NCI-H69 (cell line): ENCODE results near the gene FILIP1L.
"Not testable (repeated sequence)": the region's sequence is repeated elsewhere in the genome, so short reads cannot be mapped to it uniquely, and the experiment has no call there.

Experiments
- DNase-seq: peaks from one replicate; lab custom pipeline; 2025; lab: John Stamatoyannopoulos, UW

The FILIP1L gene

DNA sequence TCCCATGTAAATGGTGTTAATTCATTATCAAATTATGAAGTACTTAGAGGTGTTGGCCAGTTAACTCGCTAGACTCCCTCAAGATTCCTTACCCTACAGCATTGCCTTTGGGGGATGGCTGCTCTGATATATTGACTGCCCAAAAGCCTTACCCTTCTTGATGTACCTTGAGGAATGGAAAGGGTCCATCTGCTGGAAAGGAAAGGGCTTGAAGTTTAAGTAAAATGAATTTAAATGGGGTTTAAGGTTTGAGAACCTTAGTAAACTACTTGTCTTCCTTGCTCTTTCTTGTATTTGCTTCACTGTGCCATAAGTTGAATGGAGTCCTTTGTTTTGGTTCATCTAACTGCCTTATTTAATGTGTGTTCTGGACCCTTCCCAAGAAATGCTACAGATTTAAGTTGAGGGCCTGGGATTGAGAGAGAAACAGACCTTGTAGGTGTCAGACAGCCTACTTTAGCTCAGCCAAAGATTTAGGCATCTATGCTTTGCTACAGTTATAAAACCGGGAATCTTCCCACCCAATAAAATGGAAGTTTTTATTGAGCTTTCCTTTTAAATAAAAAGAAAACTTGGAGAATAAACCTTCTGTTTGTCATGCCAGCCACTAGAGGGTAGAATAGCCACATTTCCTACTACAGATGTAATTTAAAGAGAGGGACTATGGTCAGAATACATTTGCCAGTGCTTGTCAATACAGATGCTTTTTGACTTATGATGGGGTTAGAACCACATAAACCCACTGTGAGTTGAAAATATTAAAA, 271.3 kb downstream of the FILIP1L start:
- peak; percentile 68 for DNase-seq

DNA sequence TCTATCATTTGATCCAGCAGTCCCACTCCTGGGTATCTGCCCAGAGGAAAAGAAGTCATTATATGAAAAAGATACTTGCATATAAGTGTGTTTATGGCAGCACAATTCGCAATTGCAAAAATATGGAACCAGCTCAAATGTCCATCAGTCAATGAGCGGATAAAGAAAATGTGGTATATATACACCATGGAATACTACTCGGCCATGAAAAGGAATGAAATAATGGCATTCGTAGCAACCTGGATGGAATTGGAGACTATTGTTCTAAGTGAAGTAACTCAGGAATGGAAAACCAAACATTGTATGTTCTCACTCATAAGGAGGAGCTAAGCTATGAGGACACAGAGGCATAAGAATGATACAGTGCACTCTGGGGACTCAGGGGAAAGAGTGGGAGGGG, 272.4 kb downstream of the FILIP1L start:
- DNase-seq: not testable (repeated sequence)

DNA sequence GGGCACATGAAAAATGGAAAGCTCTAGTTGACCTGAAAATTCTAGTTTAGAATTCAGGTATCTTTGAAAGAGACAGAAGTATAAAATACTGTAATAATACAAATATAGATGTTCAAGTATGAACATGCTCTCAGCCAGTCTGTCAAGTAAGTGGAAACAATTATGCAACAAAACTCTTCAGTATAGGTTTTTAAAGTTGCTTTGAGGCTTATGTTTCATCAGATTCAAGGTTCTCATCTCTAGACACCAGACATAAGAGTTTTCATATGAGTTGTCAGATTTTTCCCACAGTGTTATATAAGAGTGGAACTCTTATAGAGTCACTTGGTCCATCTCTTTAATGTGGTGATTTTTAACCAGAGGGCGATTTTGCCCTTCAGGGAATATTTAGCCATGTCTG, 274.7 kb downstream of the FILIP1L start:
- no peak for DNase-seq

DNA sequence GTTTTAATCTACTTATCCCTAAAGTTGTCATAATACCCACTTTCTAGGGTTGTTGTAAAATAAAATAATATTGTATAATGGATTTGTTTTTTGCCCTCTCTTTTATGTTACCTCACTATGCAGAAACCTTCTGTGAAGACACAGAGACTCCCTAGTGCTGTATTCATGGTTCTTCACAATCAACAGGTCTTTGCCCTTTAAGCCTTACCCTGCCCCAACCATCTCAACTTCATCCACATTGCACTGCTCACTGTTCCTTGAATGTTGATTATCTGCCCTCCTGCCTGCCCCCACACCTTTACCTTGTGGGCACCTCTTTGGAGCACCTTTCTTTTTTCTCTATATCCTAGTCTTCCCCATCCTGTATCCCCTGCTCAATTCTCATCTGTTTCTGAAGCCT, 275.5 kb downstream of the FILIP1L start:
- no peak for DNase-seq

DNA sequence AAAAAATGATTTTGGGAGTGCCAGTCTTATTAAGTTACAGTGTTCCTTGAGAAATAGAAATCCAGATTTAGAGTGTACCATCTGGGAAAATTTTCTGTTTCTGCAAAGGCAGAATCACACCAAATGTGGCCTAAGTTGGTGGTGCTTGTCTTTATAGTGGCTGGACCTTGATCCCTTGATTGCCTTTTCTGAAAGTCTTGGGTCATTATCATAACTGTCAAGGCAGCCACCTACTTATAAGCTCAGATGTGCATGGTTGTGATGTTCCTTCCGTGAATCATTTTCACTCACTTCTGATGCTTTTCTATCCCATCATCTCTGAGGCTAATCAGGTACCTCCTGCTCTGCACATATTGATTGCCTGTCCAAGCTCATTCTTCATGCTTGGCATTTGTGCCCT, 276.6 kb downstream of the FILIP1L start:
- no peak for DNase-seq

DNA sequence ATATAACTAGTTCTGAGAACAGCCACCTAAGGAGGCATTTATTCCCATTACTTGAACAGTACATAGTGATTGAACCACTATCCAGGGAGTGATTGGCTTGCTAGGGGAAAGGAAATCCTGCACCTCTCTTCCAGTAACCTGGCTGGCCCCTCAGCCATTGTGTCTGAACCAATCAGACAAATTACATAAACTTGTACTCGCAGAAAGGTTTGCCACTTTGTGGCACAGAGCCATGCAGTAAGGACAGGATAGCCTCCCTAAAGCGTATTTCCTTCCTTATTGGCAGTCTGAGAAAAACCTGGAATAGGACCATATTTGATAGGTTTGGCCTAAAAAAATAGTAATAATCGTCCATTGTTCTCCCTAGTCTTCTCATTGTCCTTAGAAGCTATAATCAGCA, 277.6 kb downstream of the FILIP1L start:
- DNase-seq: no peak

DNA sequence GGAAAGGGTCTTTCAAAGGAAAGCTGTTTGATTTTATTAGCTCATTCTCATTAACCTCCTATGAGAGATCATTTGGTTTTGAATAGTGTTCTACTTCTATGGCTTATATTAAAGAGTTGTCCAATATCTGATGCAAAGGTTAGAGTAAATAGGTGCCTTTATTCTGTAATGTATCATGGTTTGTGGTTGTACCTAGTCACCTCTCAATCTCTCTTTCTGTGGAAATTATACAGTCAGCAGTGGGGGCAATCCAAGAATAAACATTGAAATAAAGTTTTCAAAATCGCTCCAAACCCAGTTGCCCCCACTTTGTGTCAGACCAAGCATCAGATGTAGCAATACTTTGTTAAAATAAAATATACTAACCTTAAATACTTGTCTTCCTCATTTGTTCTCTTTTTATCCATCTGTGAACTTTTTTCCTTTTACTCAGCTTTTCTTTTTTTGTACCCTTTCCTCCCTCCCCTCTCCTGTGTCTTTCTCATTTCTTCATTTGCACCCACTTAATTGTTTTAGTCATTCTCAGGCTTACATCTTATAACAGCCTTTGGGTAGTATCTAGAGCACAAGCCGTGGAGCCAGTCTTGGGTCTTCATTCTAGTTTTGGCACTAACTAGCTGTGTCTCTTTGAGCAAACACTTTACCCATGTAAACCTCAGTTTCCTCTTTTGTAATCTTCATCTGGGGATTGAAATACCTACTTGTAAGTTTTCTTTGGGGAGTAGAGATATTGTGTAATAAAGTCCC, 279.9 kb downstream of the FILIP1L start:
- DNase-seq: no peak

DNA sequence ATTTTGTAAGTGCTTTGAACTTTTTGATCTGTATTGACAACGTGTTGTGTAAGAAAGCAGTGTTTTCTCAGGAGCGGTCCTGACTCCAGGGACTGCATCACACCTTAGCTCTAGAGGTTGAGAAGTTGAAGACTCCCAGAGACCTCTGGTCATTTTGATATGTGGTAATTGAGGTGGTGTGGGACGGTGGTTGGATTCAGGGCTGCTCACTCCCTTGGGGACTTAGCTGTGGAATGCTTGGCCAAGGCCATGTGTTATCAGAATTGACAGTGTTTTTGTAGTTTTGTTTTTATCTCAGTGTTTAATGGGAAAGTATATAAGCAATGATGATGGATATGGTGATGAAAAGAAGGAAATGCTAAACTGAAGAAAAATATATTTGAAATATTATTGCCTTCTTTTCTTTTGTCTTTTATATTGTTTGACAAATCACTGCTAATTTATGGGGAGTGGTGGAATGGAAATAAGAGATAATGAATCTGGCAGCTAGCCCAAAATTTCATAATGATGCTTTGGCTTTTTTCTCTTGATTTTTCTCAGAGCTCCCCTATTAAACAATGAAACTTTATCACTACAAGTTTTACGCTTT, 280.6 kb downstream of the FILIP1L start:
- DNase-seq: peak; percentile 9

DNA sequence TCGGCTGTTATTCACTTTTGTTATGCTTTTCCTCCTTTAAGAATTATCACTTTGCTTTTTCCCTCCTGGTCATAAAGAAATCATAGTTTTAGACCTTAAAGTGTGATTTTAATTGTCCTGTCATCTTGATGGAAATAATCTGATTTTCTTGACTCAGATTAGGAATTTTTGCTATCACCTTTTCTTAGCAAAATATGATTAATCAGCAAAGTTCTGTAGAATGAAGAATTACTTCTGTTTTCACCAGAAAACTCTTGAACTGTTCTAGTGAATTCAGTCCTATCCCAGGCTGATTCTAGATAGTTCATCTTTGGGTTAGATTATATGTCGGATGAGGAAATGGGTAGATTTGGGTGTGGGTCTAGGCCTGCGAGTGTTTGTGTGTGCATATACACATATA, 284.5 kb downstream of the FILIP1L start:
- DNase-seq: no peak

DNA sequence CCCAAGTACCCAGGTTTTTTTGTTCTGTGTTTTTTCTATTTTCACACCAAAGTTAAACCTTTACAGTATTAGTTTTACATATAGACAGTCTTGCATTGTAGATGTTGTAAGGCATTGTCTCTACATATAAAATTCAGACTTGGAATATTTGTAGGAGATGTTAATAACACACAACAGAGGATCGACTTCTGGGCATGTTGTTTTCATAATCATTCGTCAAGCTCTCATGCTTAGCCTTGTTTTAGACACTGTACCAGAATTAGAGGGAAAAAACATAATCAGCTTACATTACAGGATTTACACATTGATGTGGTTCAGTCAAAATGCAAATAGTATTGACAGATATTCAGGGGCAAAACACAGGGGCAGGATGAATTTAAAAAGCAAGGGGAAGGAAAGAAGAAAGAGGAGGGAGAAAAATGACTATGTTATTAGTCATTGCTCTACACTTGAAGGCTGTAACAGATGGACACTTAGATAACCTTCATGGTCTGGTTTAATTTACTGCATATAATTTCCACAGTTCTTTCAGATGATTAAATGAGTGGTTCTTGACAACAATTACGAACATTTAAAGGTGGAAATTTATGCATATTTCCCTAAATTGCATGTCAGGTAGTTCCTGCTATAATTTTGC, 289.2 kb downstream of the FILIP1L start:
- DNase-seq: peak; percentile 7

DNA sequence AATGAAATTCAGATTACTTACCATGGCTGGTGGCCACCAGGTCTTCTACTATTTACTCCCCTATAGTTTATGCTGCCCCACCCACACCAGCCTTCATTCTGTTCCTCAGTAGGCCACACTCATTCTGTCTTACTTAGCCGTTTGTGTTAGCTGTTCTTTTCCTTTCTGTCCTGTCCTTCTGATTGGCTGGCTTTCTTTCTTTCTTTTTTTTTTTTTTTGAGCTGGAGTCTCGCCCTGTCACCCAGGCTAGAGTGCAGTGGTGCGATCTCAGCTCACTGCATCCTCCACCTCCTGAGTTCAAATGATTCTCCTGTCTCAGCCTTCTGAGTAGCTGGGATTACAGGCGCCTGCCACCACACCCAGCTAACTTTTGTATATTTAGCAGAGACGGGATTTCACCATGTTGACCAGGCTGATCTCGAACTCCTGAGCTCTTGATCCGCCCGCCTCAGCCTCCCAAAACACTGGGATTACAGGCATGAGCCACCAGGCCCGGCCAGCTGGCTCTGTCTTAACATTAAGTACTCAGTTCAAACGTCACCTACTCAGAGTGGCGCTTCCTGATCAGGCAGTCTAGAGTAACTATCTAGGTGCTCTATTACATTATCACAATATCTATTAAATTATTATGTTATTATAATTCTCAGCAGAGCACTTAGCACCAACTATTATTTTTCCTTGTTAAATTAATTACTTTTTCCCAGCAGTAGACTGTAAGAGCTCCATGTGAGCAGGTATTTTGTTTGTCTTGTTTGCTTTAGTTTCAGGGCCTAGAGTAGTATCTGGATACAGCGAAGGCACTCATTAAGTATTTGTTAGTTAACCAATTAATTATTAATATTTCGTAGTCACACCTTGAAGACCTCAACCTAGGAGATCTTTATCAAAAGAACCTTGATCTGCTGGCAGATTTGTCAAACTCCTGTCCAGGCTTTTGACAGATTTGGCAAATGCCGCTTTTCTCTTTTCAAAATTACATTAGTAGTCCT, 290.3 kb downstream of the FILIP1L start:
- DNase-seq: no peak

DNA sequence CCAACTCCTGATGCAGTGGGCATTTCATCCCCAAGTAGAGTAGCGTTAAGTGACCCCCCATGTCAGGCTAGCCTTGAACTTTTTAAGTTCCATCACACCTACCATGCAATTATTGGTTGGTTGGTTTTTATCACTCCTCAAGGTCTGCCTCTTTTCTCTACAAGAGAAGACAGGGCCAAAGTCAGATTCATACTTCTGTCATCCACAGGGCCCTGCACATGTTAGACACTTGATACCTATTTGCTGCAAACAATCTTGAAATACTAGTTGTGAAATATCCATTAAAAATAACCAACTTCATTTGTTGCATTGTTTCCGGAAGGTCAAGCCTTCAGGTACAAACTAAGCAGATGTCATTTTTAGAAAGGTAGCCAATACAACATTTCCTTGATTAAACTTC, 295.5 kb downstream of the FILIP1L start:
- no peak for DNase-seq

DNA sequence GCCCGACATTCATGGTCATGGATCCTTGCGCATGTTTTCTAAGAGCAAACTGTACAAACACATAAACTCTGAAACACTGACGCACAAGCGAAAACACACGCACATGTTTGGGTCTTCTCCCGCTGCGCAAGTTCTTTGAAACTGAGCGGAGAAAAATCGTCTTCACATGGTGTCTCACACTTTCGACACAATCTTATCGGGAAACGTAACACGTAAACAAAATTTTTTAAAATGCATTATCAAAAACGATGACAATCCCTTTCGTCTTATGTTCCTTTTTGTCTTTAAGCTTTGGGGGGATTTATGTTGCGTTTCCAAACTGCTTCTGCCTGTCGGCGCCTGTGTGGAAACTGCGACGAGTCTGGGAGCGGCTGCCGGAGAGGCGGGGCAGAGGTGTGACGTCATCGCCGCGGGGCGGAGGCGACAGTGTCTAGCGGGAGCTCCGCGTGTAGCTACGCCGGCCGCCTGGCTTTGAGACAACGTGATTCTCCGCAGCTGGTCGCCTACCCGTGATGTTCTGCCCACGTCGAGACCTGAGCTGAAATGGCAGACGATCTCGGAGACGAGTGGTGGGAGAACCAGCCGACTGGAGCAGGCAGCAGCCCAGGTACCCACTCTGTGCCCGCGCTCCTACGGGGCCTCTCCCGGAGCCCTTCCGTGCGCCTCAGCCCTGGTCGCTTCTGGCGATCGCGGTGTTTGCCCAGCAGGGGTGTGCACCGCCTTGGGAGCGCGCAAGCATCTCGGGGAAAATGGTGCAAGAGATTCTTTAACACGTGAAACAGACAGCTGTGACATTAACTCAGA, 296.7 kb downstream of the FILIP1L start, which contains the start of gene CMSS1:
CMSS1 (plus strand) TSS at position 426 of the 804 bp plus-strand sequence.
- peak; percentile 88 for DNase-seq

DNA sequence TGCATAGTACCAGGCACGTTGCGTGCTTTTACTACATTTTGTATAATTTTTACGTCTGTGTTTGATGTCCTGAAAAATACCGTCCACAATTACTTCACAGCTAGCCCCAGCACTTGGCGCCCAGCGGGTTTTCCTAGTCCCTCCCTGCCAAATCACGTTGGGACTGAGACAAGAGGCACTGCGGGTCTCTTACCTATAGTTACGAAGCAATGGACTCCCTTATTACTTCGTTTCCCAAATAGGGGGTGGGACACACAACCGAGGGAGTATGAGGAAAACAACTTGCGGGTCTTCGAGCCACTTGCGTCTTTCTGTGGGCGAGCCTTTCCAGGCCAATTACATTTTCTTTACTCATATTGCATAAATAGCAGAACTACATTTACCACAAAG, 297.3 kb downstream of the FILIP1L start:
- no peak for DNase-seq

DNA sequence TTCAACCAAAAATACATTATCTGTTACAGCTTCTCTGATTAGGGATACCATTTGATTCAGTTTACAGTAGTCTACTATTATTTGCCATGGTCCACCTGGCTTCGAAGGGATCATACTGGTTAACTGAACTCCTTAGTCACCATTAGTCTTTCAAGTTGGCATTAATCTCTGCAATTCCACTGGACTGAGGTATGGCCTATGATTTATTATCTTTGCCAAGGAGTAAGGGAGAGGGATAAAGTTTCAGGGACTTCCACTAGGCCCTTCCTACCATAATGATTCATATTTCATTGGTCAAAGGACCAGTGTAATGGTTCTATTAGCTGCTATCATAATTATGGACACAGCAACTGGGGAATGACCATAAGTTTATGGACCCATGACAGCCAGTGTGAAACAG, 303.9 kb downstream of the FILIP1L start:
- no peak for DNase-seq

DNA sequence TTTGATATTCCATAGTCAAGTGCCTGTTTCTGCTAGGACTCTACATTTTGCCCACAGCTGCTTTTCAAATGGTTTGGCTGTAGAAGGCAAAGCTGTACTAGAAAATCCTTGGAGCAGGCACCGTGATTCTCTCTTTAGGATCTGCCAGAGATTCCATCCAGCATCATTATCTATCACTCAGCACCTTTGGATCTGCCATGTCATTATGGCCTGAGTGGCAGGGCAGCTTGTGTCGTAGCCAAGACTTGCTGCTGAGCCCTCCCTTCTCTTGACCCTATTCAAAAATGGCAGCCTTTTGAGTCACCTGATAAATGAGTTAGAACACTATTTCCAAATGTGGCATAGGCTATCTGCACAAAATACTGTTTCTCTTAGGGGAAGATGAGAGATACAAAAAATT, 304.7 kb downstream of the FILIP1L start:
- no peak for DNase-seq

DNA sequence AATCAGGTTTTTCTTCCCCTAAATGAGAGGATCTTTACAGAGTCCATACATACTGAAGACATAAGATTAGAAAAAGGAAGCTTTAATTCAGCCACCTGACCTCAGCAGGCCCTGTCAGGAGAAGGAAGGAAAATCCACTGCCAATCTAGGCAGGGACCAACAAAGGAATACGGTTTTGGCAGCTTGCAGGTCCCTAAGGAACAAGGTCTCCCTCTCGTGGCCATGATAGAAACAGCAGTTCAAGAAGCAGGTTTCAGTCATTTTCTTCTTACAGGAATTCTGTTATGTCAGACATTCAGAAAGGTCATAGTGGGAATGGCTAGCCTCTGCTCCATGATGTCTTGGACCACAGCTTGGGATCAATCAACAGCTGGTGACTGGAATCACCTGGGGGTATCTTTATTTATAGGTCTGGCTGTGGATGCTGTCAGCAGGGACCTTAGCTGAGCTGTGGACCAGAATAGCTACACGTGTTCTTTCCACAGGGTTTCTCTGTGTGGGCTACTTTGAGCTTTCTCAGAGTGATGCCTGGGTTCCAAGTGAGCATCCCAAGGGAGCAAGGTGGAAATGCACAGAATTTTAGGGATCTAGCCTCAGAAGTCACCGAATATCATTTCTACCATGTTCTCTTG, 306.0 kb downstream of the FILIP1L start:
- peak; percentile 57 for DNase-seq

DNA sequence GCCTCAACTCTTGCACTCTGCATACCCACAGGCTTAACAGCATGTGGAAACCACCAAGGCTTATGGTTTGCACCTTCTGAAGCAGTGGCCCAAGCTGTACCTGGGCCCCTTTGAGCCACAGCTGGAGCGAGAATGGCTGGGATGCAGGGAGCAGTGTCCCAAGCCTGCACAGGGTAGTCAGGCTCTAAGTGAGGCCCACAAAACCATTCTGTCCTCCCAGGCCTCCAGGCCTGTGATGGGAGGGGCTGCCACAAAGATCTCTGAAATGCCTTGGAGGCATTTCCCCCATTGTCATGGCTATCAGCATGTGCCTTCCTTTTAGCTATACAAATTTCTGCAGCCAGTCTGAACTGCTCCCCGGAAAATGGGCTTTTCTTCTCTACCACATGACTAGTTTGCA, 309.1 kb downstream of the FILIP1L start:
- no peak for DNase-seq

DNA sequence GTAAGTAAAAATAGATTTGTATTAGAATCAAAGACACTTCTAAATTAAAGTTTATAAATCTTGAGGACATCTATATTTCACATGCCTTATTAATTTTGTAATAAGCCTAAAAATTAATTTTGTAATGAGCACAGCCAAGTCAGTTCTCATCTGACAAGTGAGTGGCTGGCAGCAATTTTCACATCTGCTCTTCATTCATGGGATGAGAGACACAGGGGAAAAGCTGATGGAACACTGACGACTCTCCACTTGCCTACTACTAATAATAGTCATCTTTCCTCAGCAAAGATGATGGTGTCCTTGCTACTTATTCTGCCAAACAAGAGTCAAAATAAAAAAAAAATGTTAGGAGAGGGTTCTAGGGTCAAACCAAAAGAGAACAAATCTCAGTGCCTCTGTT, 311.0 kb downstream of the FILIP1L start:
- DNase-seq: no peak

DNA sequence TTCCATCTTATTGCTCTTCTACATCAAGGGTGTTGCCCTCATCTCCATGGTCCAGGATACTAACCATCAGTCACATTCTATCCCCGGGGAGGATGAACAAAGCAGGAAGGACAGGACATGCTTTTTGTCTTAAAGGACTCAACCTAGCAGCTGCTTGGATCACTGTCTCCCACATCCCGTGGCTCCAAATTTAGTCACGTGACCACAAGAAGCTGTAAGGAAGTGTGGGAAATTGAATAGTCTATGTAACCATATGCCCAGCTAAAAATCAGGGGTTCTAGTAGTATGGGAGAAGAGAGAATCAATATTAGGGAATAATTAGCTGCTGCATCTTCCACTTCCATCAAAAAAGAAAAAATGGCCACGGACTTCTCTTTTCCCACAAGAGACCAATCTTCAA, 314.9 kb downstream of the FILIP1L start:
- DNase-seq: no peak
